ENCODE measurements around the gene MED10. TPM values are rescaled to one million over a fixed set of nuclear protein-coding genes. Genes with fewer than 3 reads are reported as not detected.
A peak's percentile ranks its signal among the peaks of the same experiment; 100 is the strongest.

The MED10 gene
- total and polyA plus RNA-seq, 4 experiments from 2014 or later: 61.2 to 147 (median 84.7) TPM

DNA sequence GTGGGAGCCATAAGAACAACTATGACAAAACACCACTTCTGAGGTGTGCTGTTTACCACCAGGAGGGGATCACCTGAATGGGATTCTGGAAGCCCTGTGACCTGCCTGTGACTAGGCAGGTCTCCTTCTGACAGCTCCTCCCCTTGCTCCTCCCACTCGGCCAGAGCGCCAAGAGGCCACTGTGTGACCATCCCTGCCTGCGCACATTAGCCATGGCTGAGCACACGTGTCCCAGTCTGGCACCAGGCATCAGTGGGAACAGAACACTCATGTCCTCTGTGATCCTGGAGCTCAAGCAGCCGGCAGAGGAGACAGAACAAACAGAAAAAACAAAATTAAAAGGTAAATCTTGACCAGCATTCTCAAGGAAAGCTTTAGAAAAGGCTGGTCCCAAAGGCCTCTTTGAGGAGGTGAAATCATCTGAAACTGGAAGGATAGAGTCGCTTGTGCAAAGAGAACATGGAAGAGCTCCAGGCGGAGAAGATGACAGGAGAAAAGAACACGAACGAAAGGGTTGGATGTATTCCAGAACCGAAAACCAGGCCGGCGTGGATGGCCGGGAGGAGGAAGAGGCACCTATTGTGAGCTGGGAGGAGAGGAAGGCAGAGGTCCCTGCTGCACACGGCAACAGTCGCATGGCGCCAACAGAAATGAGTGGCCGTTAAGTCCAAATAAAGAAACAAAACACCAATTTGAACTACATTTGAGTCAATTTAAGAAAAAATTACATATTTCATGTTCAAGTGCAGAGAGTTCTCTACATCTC, 5.1 kb downstream of the MED10 start:
- Histone ChIP-seq H3K4me3 (ENCODE audit: low read length in 2 of 2) (no peak overlapping the region), H3K27me3 (ENCODE audit: insufficient read depth, low read length) (no peaks in the 10 kb centered on the region), H3K4me1 (ENCODE audit: insufficient read depth, low read length) (peaks cover 28% of the 10 kb centered on the region), H3K9me3 (ENCODE audit: control insufficient read depth in 1 of 2, low read length in 2 of 2) (no peaks in the 10 kb centered on the region), H3K27ac (ENCODE audit: low read depth, low read length) (no peak overlapping the region), H3K36me3 (ENCODE audit: insufficient read depth, low read length) (peaks cover 82% of the 10 kb centered on the region)
- peaks cover 67 to 89% of the 10 kb centered on the region in 2 donors for H3K36me3 Mint-ChIP-seq
- no peaks in the 10 kb centered on the region for H3K27me3 Mint-ChIP-seq
- CTCF ChIA-PET (ENCODE audit: partially characterized antibody): no interaction called here
- POLR2A ChIA-PET (ENCODE audit: partially characterized antibody): interaction anchor here (0.6 kb wide), 2 partner anchors 9 to 44 kb away, joined by 3 to 4 read pairs; no protein-coding TSS in a partner anchor
- peak overlapping the region in 4 of 7 donors; percentile 1 to 60 (median 22) for H3K27ac Mint-ChIP-seq
- H3K4me3 Mint-ChIP-seq: peak overlapping the region in 1 of 8 donors; percentile 12
- H3K4me1 Mint-ChIP-seq: peaks cover 31 to 58% (median 45%) of the 10 kb centered on the region in 4 donors
- intact Hi-C loops (cut with micrococcal nuclease): loop anchor here (10.0 kb wide), 1 partner anchor 372 kb away; no protein-coding TSS in a partner anchor
- H3K9me3 Mint-ChIP-seq: no peaks in the 10 kb centered on the region
- DNase-seq: no peak

DNA sequence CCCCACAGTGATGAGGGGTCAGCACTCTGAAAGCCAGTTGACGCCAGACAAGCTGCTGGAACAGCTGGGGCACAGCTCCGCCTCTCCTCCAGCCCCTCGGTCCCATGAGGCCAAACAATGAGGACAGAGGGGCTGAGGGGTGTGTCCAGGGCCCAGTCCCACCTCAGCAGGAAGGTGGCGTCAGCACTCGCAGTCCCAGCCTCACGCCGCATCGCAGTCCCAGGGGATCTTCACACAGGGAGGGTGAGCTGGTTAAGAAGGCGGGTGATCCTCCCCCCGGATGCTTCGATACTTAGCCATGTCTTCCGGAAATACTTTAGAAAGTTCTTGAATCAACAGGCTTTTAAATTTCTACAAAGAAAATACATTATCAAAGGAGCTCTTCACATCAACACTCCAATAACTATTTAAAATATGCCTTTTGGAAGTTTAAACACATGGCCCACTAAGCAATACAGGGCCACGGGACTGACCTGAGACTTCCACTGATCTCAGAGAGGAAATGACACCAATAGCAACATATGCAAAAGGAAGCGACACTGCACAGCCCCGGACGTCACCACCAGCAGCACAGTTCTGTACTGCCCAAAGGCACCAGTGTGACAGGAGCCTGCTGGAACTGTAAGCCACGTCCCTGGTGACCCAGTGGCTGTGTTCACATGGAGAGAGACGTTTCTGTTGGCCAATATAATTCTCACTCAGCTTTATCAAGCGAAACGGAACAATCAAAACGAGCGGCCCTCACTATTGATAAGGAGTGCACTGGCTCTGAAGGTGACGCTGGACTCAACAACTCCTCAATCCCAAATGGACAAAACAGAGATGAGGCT, 5.9 kb downstream of the MED10 start:
- POLR2A ChIA-PET (ENCODE audit: partially characterized antibody): interaction anchor here (0.6 kb wide), 1 partner anchor 8 kb away, joined by 3 read pairs; no protein-coding TSS in a partner anchor
- H3K27ac ChIP-seq (ENCODE audit: low read depth, low read length): no peak overlapping the region
- H3K36me3 ChIP-seq (ENCODE audit: insufficient read depth, low read length): peaks cover 83% of the 10 kb centered on the region
- Mint-ChIP-seq H3K9me3 (no peaks in the 10 kb centered on the region), H3K36me3 (peaks cover 68 to 88% of the 10 kb centered on the region in 2 donors), H3K4me3 (no peak overlapping the region), H3K27me3 (no peaks in the 10 kb centered on the region), H3K27ac (peak overlapping the region in 5 of 7 donors; percentile 1 to 62 (median 37)), H3K4me1 (peaks cover 30 to 50% (median 40%) of the 10 kb centered on the region in 4 donors)
- CTCF ChIA-PET (ENCODE audit: partially characterized antibody): no interaction called here
- H3K9me3 ChIP-seq (ENCODE audit: control insufficient read depth in 1 of 2, low read length in 2 of 2): no peaks in the 10 kb centered on the region
- DNase-seq: no peak
- H3K4me1 ChIP-seq (ENCODE audit: insufficient read depth, low read length): peaks cover 23% of the 10 kb centered on the region
- no peaks in the 10 kb centered on the region for H3K27me3 ChIP-seq (ENCODE audit: insufficient read depth, low read length)
- intact Hi-C loops (cut with micrococcal nuclease): loop anchor here (10.0 kb wide), 1 partner anchor 372 kb away; no protein-coding TSS in a partner anchor
- H3K4me3 ChIP-seq (ENCODE audit: low read length in 2 of 2): no peak overlapping the region

DNA sequence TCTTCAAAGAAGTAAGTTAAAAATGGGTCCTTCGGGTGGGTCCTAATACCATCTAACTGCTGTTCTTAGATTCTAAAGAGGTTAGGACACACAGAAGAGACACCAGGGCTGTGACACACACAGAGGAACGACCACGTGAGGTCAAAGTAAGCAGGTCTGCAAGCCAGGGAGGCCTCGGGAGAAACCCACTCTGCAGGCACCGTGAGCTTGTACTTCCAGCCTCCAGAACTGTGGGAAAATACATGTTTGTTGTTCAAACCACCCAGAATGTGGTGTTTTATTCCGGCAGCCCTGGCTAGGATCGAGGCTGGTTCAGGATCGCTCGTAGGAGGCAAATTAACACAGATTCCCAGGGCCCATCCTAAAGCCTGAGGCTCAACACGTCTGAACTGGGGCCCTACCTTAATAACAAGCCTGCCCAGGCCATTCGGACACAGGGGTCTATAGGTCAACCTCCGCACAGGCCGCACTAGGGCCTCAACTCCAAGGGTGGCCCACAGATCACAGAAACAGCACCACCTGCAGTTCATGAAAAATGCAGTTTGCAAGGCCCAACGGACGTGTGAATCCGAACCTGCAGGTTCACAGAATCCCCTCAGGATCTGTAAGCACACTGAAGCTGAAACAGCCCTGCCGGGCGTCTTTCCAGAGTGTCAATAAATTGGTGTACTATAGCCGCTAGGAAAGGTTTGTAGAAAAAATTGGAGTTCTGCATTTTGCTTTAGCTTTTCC, 7.1 kb downstream of the MED10 start:
- no peaks in the 10 kb centered on the region for H3K27me3 Mint-ChIP-seq
- no peaks in the 10 kb centered on the region for H3K9me3 Mint-ChIP-seq
- H3K27me3 ChIP-seq (ENCODE audit: insufficient read depth, low read length): no peaks in the 10 kb centered on the region
- peaks cover 11% of the 10 kb centered on the region for H3K4me1 ChIP-seq (ENCODE audit: insufficient read depth, low read length)
- H3K36me3 ChIP-seq (ENCODE audit: insufficient read depth, low read length): peaks cover 87% of the 10 kb centered on the region
- H3K4me1 Mint-ChIP-seq: peaks cover 20 to 46% (median 31%) of the 10 kb centered on the region in 4 donors
- peak overlapping the region in 1 of 7 donors; percentile 4 for H3K27ac Mint-ChIP-seq
- H3K4me3 ChIP-seq (ENCODE audit: low read length in 2 of 2): no peak overlapping the region
- H3K27ac ChIP-seq (ENCODE audit: low read depth, low read length): no peak overlapping the region
- no peak overlapping the region for H3K4me3 Mint-ChIP-seq
- no peaks in the 10 kb centered on the region for H3K9me3 ChIP-seq (ENCODE audit: control insufficient read depth in 1 of 2, low read length in 2 of 2)
- DNase-seq: no peak
- intact Hi-C loops (cut with micrococcal nuclease): loop anchor here (10.0 kb wide), 1 partner anchor 374 kb away; no protein-coding TSS in a partner anchor
- ChIA-PET CTCF (ENCODE audit: partially characterized antibody) (no interaction called here), POLR2A (ENCODE audit: partially characterized antibody) (no interaction called here)
- peaks cover 71 to 93% of the 10 kb centered on the region in 2 donors for H3K36me3 Mint-ChIP-seq

DNA sequence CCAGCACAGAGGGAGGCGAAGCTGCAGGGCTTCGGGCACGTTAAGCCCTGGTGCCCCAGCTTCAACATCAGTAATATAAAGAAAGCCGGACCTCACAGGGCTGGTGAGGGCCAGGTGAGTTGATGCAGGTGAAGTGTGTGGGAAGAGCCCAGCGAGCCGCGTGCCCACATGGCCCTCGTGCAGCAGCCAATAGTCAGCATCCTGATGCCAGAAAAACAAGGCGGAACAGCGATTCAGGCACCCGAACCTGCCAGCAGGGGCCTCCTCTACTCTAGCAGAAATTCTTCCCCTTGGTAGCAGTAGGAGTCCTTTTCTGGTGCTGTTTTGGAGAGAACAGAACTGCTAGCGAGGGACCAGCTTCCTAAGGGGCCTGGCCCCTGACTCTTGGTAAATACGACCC, 7.8 kb downstream of the MED10 start:
- Mint-ChIP-seq H3K27ac (peak overlapping the region in 1 of 7 donors; percentile 46), H3K4me1 (peaks cover 14 to 39% (median 27%) of the 10 kb centered on the region in 4 donors), H3K36me3 (peaks cover 68 to 89% of the 10 kb centered on the region in 2 donors), H3K4me3 (no peak overlapping the region), H3K9me3 (no peaks in the 10 kb centered on the region), H3K27me3 (no peaks in the 10 kb centered on the region)
- H3K4me1 ChIP-seq (ENCODE audit: insufficient read depth, low read length): peaks cover 4% of the 10 kb centered on the region
- no peaks in the 10 kb centered on the region for H3K9me3 ChIP-seq (ENCODE audit: control insufficient read depth in 1 of 2, low read length in 2 of 2)
- CTCF ChIA-PET (ENCODE audit: partially characterized antibody): no interaction called here
- no peak overlapping the region for H3K27ac ChIP-seq (ENCODE audit: low read depth, low read length)
- POLR2A ChIA-PET (ENCODE audit: partially characterized antibody): interaction anchor here (0.8 to 0.9 kb wide), 2 partner anchors 8 to 10 kb away, joined by 4 read pairs; partner anchors contain the start of gene MED10
- DNase-seq: no peak
- H3K36me3 ChIP-seq (ENCODE audit: insufficient read depth, low read length): peaks cover 80% of the 10 kb centered on the region
- intact Hi-C loops (cut with micrococcal nuclease): loop anchor here (10.0 kb wide), 1 partner anchor 374 kb away; no protein-coding TSS in a partner anchor
- H3K4me3 ChIP-seq (ENCODE audit: low read length in 2 of 2): no peak overlapping the region
- no peaks in the 10 kb centered on the region for H3K27me3 ChIP-seq (ENCODE audit: insufficient read depth, low read length)

- Histone ChIP-seq H3K36me3 (ENCODE audit: insufficient read depth, low read length) (peaks cover 38% of the 10 kb centered on the region), H3K27ac (ENCODE audit: low read depth, low read length) (no peak overlapping the region), H3K9me3 (ENCODE audit: control insufficient read depth in 1 of 2, low read length in 2 of 2) (no peaks in the 10 kb centered on the region), H3K4me3 (ENCODE audit: low read length in 2 of 2) (no peak overlapping the region), H3K4me1 (ENCODE audit: insufficient read depth, low read length) (peaks cover 3% of the 10 kb centered on the region), H3K27me3 (ENCODE audit: insufficient read depth, low read length) (no peaks in the 10 kb centered on the region)
- ChIA-PET POLR2A (ENCODE audit: partially characterized antibody) (no interaction called here), CTCF (ENCODE audit: partially characterized antibody) (no interaction called here)
- Mint-ChIP-seq H3K4me1 (peaks cover 6 to 14% (median 8%) of the 10 kb centered on the region in 4 donors), H3K4me3 (no peak overlapping the region), H3K9me3 (peaks cover 0 to 2% (median 0%) of the 10 kb centered on the region in 8 donors), H3K36me3 (peaks cover 61 to 62% of the 10 kb centered on the region in 2 donors), H3K27ac (peak overlapping the region in 3 of 7 donors; percentile 27 to 69 (median 30)), H3K27me3 (no peaks in the 10 kb centered on the region)
- intact Hi-C loops (cut with micrococcal nuclease): no loop called here
- DNase-seq: no peak
Measured at GRCh38 chr5:6365977-6366590, 12.3 kb downstream of the MED10 start.

- no peak overlapping the region for H3K4me3 Mint-ChIP-seq
- CTCF ChIA-PET (ENCODE audit: partially characterized antibody): no interaction called here
- H3K9me3 ChIP-seq (ENCODE audit: control insufficient read depth in 1 of 2, low read length in 2 of 2): no peaks in the 10 kb centered on the region
- no peak overlapping the region for H3K27ac ChIP-seq (ENCODE audit: low read depth, low read length)
- DNase-seq: no peak
- no peak overlapping the region for H3K4me3 ChIP-seq (ENCODE audit: low read length in 2 of 2)
- POLR2A ChIA-PET (ENCODE audit: partially characterized antibody): interaction anchor here (0.6 kb wide), 1 partner anchor 8 kb away, joined by 3 read pairs; no protein-coding TSS in a partner anchor
- peak overlapping the region in 2 of 7 donors; percentile 30 to 57 for H3K27ac Mint-ChIP-seq
- H3K27me3 Mint-ChIP-seq: no peaks in the 10 kb centered on the region
- H3K27me3 ChIP-seq (ENCODE audit: insufficient read depth, low read length): no peaks in the 10 kb centered on the region
- H3K4me1 ChIP-seq (ENCODE audit: insufficient read depth, low read length): peaks cover 10% of the 10 kb centered on the region
- peaks cover 6 to 22% (median 13%) of the 10 kb centered on the region in 4 donors for H3K4me1 Mint-ChIP-seq
- H3K9me3 Mint-ChIP-seq: peaks cover 0 to 2% (median 0%) of the 10 kb centered on the region in 8 donors
- H3K36me3 ChIP-seq (ENCODE audit: insufficient read depth, low read length): peaks cover 31% of the 10 kb centered on the region
- intact Hi-C loops (cut with micrococcal nuclease): no loop called here
- peaks cover 55 to 61% of the 10 kb centered on the region in 2 donors for H3K36me3 Mint-ChIP-seq
Measured at GRCh38 chr5:6365142-6365976, 13.0 kb downstream of the MED10 start.

Measured in CD4-positive, alpha-beta memory T cell (primary cell).